IMR-90 (cell line): ENCODE results near the gene AGO3. TPM values are rescaled to one million over a fixed set of nuclear protein-coding genes. Genes with fewer than 3 reads are reported as not detected.

Experiments
- ATAC-seq: fragments of 200-7000 bp; cut with Tn5 transposase; 2 replicates; pipeline ENCODE4 v1.9.1; 2020; ENCODE audit warnings: low read depth, mild to moderate bottlenecking, moderate library complexity
- BruUV-seq: library from RNA; stranded (reverse); fragments of 400-500 nt; replicated peaks from 2 replicates; lab custom pipeline; 2021; lab: Mats Ljungman, UMichigan
- CTCF ChIA-PET: fragments of 300-600 bp; formaldehyde crosslinking; extraction: SDS; loops from one replicate; lab custom pipeline; 2021; ENCODE audit warnings: antibody characterized with exemption; lab: Yijun Ruan, JAX
- POLR2A ChIA-PET: fragments of 300-600 bp; sonication (Branson Sonifier 250); formaldehyde crosslinking; loops from one replicate; lab custom pipeline; 2022; ENCODE audit warnings: antibody characterized with exemption; ENCODE audit not compliant: unreplicated experiment; lab: Charles Lee
- DNase-seq: peaks from one replicate; pipeline ENCODE4 v3.0.0; 2013
- H2AFZ ChIP-seq: replicated peaks from 2 replicates; pipeline ENCODE3; 2013; ENCODE audit warnings: low read length, mild to moderate bottlenecking; ENCODE audit not compliant: poor library complexity
- H2AK5ac ChIP-seq: 2 replicates; pipeline ENCODE4 v1.6.1; 2013; ENCODE audit warnings: low read depth, low read length, inconsistent platforms
- H2AK9ac ChIP-seq: replicated peaks from 2 replicates; pipeline ENCODE3; 2013; ENCODE audit warnings: mild to moderate bottlenecking, low read depth, low read length, moderate library complexity; ENCODE audit not compliant: poor library complexity
- H2BK120ac ChIP-seq: 2 replicates; pipeline ENCODE4 v1.6.1; 2013; ENCODE audit warnings: low read depth, low read length, inconsistent platforms
- H2BK15ac ChIP-seq: 3 replicates; pipeline ENCODE4 v1.6.1; 2013; ENCODE audit warnings: low read depth, low read length, inconsistent platforms
- H2BK20ac ChIP-seq: 2 replicates; pipeline ENCODE4 v1.6.1; 2013; ENCODE audit warnings: low read depth, mild to moderate bottlenecking, inconsistent platforms, low read length, moderate library complexity
- H2BK5ac ChIP-seq: 2 replicates; pipeline ENCODE4 v1.6.1; 2013; ENCODE audit warnings: mild to moderate bottlenecking, low read depth, low read length, inconsistent platforms; ENCODE audit not compliant: poor library complexity, severe bottlenecking
- H3K14ac ChIP-seq: replicated peaks from 2 replicates; pipeline ENCODE4 v1.6.1; 2013; ENCODE audit warnings: low read depth, low read length, inconsistent platforms
- H3K18ac ChIP-seq: 2 replicates; pipeline ENCODE4 v1.6.1; 2013; ENCODE audit warnings: low read depth, low read length, control low read depth
- H3K23ac ChIP-seq: 2 replicates; pipeline ENCODE4 v1.6.1; 2013; ENCODE audit warnings: low read depth, low read length, inconsistent platforms
- H3K27ac ChIP-seq: 2 replicates; pipeline ENCODE4 v1.5.1; 2013; ENCODE audit warnings: mild to moderate bottlenecking, control low read depth, low read length; ENCODE audit not compliant: insufficient read depth
- H3K27me3 ChIP-seq: 2 replicates; pipeline ENCODE4 v1.6.1; 2013; ENCODE audit warnings: low read length; ENCODE audit not compliant: control insufficient read depth, insufficient read depth
- H3K36me3 ChIP-seq: 2 replicates; pipeline ENCODE4 v1.6.1; 2013; ENCODE audit warnings: low read length, mixed read lengths; ENCODE audit not compliant: control insufficient read depth, insufficient read depth
- H3K4ac ChIP-seq: 2 replicates; pipeline ENCODE4 v1.6.1; 2013; ENCODE audit warnings: low read depth, low read length, inconsistent platforms
- H3K4me1 ChIP-seq: 2 replicates; pipeline ENCODE4 v1.6.1; 2013; ENCODE audit warnings: low read length, mixed read lengths; ENCODE audit not compliant: control insufficient read depth, insufficient read depth
- H3K4me2 ChIP-seq: 2 replicates; pipeline ENCODE4 v1.6.1; 2013; ENCODE audit warnings: low read depth, mild to moderate bottlenecking, control low read depth, low read length, moderate library complexity
- H3K4me3 ChIP-seq: 2 replicates; pipeline ENCODE4 v1.5.1; 2013; ENCODE audit warnings: low read depth, mild to moderate bottlenecking, control low read depth, low read length, moderate library complexity; ENCODE audit not compliant: insufficient read depth
- H3K56ac ChIP-seq: 2 replicates; pipeline ENCODE4 v1.6.1; 2013; ENCODE audit warnings: low read length, inconsistent platforms; ENCODE audit not compliant: insufficient read depth; ENCODE audit errors: extremely low read depth
- H3K79me1 ChIP-seq, 2 experiments: 2 replicates each; pipeline ENCODE4 v1.6.1; 2013; ENCODE audit warnings: low read length in 2 of 2, inconsistent platforms in 1 of 2, low read depth in 1 of 2
- H3K9ac ChIP-seq: 2 replicates; pipeline ENCODE4 v1.6.1; 2013; ENCODE audit warnings: low read depth, low read length, control low read depth
- H3K9me1 ChIP-seq: 2 replicates; pipeline ENCODE4 v1.6.1; 2013; ENCODE audit warnings: low read length, inconsistent platforms; ENCODE audit not compliant: insufficient read depth
- H3K9me3 ChIP-seq: 2 replicates; pipeline ENCODE4 v1.6.1; 2013; ENCODE audit warnings: low read length; ENCODE audit not compliant: control insufficient read depth, insufficient read depth
- H4K20me1 ChIP-seq: 2 replicates; pipeline ENCODE4 v1.6.1; 2013; ENCODE audit warnings: low read length, inconsistent platforms; ENCODE audit not compliant: insufficient read depth
- H4K5ac ChIP-seq: 2 replicates; pipeline ENCODE4 v1.6.1; 2013; ENCODE audit warnings: mild to moderate bottlenecking, low read depth, low read length, control low read depth
- H4K8ac ChIP-seq, 2 experiments: 2 replicates each; pipeline ENCODE4 v1.6.1; 2013; ENCODE audit warnings: low read depth in 2 of 2, low read length in 2 of 2, control low read depth in 1 of 2, inconsistent platforms in 1 of 2
- H4K91ac ChIP-seq: 2 replicates; pipeline ENCODE4 v1.6.1; 2013; ENCODE audit warnings: low read depth, low read length, inconsistent platforms; ENCODE audit not compliant: insufficient read depth
- BHLHE40 ChIP-seq: fragments of 150-350 bp; IDR thresholded peaks from 2 replicates; pipeline ENCODE4 v1.6.1; 2016; ENCODE audit warnings: mild to moderate bottlenecking, low read depth, low read length
- CEBPB ChIP-seq: IDR thresholded peaks from 2 replicates; pipeline ENCODE4 v1.6.1; 2012; ENCODE audit warnings: low read depth, low read length, improper control_type of control experiment
- CHD1 ChIP-seq: IDR thresholded peaks from 2 replicates; pipeline ENCODE4 v1.6.1; 2012; ENCODE audit warnings: low read depth, low read length, improper control_type of control experiment
- CTCF ChIP-seq: conservative IDR thresholded peaks from 2 replicates; pipeline ENCODE4 v1.5.1; 2012; ENCODE audit warnings: mild to moderate bottlenecking, low read depth, low read length, improper control_type of control experiment
- FOS ChIP-seq: fragments of 150-350 bp; IDR thresholded peaks from 2 replicates; pipeline ENCODE4 v1.6.1; 2016; ENCODE audit warnings: low read depth, low read length
- RCOR1 ChIP-seq: IDR thresholded peaks from 2 replicates; pipeline ENCODE4 v1.6.1; 2012; ENCODE audit warnings: mild to moderate bottlenecking, low read length, improper control_type of control experiment; ENCODE audit not compliant: insufficient replicate concordance
- USF2 ChIP-seq: fragments of 150-350 bp; IDR thresholded peaks from 2 replicates; pipeline ENCODE4 v1.6.1; 2017; ENCODE audit warnings: mild to moderate bottlenecking, antibody characterized with exemption, low read length, low read depth
- WGBS, 2 experiments: methylation state at CpG; one replicate each; pipeline versions ENCODE4 v1.1.5 to v1.1.7; 2013; ENCODE audit warnings: missing lambda C conversion rate in 2 of 2; ENCODE audit not compliant: insufficient read length in 1 of 2; ENCODE audit errors: extremely low coverage in 2 of 2; 5-methylcytosine and 5-hydroxymethylcytosine counted together
- dilution Hi-C: fragments of 300-500 bp; cut with HindIII; formaldehyde crosslinking; loops from one replicate; pipeline ENCODE4 v1.14.3; 2018; ENCODE audit warnings: low sequenced_read_pairs; ENCODE audit not compliant: unreplicated experiment
- in situ Hi-C: fragments of 300-500 bp; cut with MboI; formaldehyde crosslinking; loops from 3 replicates; pipeline ENCODE4 v1.14.3; 2019; ENCODE audit warnings: low sequenced_read_pairs, inconsistent platforms, mixed read lengths
- intact Hi-C: fragments of 100-400 bp; cut with micrococcal nuclease; formaldehyde crosslinking; loops from 2 replicates; pipeline ENCODE4 v1.10.0; 2022
- polyA plus RNA-seq, 3 experiments: library from polyadenylated mRNA; depleted of rRNA; stranded (reverse); fragments of >200 nt; gene quantifications; 2 replicates each; pipeline ENCODE4 v1.2.3, GENCODE V29; 2012; ENCODE audit warnings: low replicate concordance in 1 of 3
- total RNA-seq: library from RNA; depleted of rRNA; stranded (reverse); fragments of >200 nt; gene quantifications from 2 replicates; pipeline ENCODE4 v1.2.3, GENCODE V29; 2012

Gene AGO3
- total and polyA plus RNA-seq, 2 of the 4 experiments (the other 2 are of a cell fraction) = 8.9 to 25.6 TPM

GRCh38 chr1:35988237-35988636 is 57.3 kb downstream of the AGO3 start:
- Histone ChIP-seq H3K23ac (no peak overlapping the region), H4K20me1 (no peaks in the 10 kb centered on the region), H3K36me3 (peaks cover 14% of the 10 kb centered on the region), H2BK120ac (no peak overlapping the region), H4K91ac (no peak overlapping the region), H2BK5ac (no peak overlapping the region), H3K79me1 (peaks cover 0 to 3% of the 10 kb centered on the region in 2 experiments; a peak in 2 of 4 replicates), H2BK20ac (no peak overlapping the region), H3K4ac (no peak overlapping the region), H3K27me3 (no peaks in the 10 kb centered on the region), H4K5ac (no peak overlapping the region), H2AFZ (no peak overlapping the region), H3K4me3 (no peak overlapping the region), H2BK15ac (no peak overlapping the region), H3K9ac (no peak overlapping the region), H3K9me1 (0 out of 2 replicates have a peak, but pooled peaks cover 2% of the 10 kb centered on the region), H3K27ac (no peak overlapping the region), H3K14ac (no peak overlapping the region), H3K56ac (no peak overlapping the region), H3K4me1 (no peaks in the 10 kb centered on the region), H3K4me2 (no peak overlapping the region), H3K9me3 (no peaks in the 10 kb centered on the region), H2AK5ac (no peak overlapping the region), H4K8ac (no peak overlapping the region), H2AK9ac (no peak overlapping the region), H3K18ac (no peak overlapping the region)
- in situ Hi-C loops (no loop called here), dilution Hi-C loops (no loop called here), intact Hi-C loops (no loop called here)
- no peak for ATAC-seq
- DNase-seq = no peak
- ChIA-PET POLR2A (no interaction called here), CTCF (no interaction called here)
- WGBS, 2 experiments = no CpG with 5 or more reads among the region's 1 CpG
- TF ChIP-seq CTCF (no peak), RCOR1 (no peak), USF2 (no peak), CEBPB (no peak), CHD1 (no peak), FOS (no peak), BHLHE40 (no peak)
- BruUV-seq = no TSS peak
